Thoracic aorta (tissue), 2 donors: Measurements from ENCODE around the gene EPHB6. TPM values are rescaled to one million over a fixed set of nuclear protein-coding genes. Genes with fewer than 3 reads are reported as not detected.

Source experiments
- ATAC-seq: fragments of 150-250 bp; one replicate; pipeline ENCODE4 v1.8.0; 2017; ENCODE audit warnings: low read depth; ENCODE audit not compliant: insufficient number of reproducible peaks, low FRiP score
- DNase-seq: peaks from one replicate; pipeline ENCODE4 v3.0.0-alpha.2; 2020; ENCODE audit warnings: low spot score
- H3K27ac ChIP-seq, 2 donors: fragments of 200-600 bp; sonication (generic); 1 replicate in 1 of 2; 2 replicates in 1 of 2; pipeline ENCODE4 v1.5.1; 2016; ENCODE audit warnings: mild to moderate bottlenecking in 2 of 2, moderate library complexity in 2 of 2
- H3K27me3 ChIP-seq: fragments of 200-600 bp; sonication (generic); replicated peaks from 2 replicates; pipeline ENCODE4 v1.6.0; 2016; ENCODE audit warnings: mild to moderate bottlenecking; ENCODE audit not compliant: insufficient read depth
- H3K36me3 ChIP-seq: fragments of 200-600 bp; sonication (generic); one replicate; pipeline ENCODE4 v1.5.1; 2016
- H3K4me1 ChIP-seq, 2 donors: fragments of 200-600 bp; sonication (generic); 1 replicate in 1 of 2; 2 replicates in 1 of 2; pipeline versions ENCODE4 v1.5.1 to v1.6.0; 2016; ENCODE audit warnings: low read depth in 2 of 2, mild to moderate bottlenecking in 1 of 2; ENCODE audit not compliant: control insufficient read depth in 1 of 2
- H3K4me3 ChIP-seq: fragments of 200-600 bp; sonication (generic); 2 replicates; pipeline ENCODE4 v1.5.1; 2016; ENCODE audit warnings: mild to moderate bottlenecking
- H3K9me3 ChIP-seq: fragments of 200-600 bp; sonication (generic); 2 replicates; pipeline ENCODE4 v1.5.1; 2016
- CTCF ChIP-seq: fragments of 200-600 bp; sonication (generic); IDR thresholded peaks from one replicate; pipeline ENCODE4 v1.5.1; 2019; ENCODE audit warnings: antibody characterized with exemption
- total RNA-seq, 2 donors: library from RNA; depleted of rRNA; stranded (reverse); fragments of >200 nt; gene quantifications; one replicate each; pipeline versions ENCODE4 v1.1.0 to v1.2.3, GENCODE V29; 2016

EPHB6 gene
- total RNA-seq, 2 donors from 2014 or later: 25.3 to 30.5 TPM

- ATAC-seq: no peak
- TF ChIP-seq CTCF: no peak
- Histone ChIP-seq H3K4me3 (no peak within 1 kb of the TSS), H3K27me3 (no peaks in the 10 kb centered on the region), H3K27ac (no peak within 1 kb of the TSS), H3K4me1 (peaks cover 0 to 5% of the 10 kb centered on the region in 2 donors), H3K36me3 (no peaks in the 10 kb centered on the region), H3K9me3 (no peaks in the 10 kb centered on the region)
- DNase-seq: no peak
These were observed 30.7 kb downstream of the EPHB6 start, which contains the start of gene TRPV6 for GRCh38 chr7:142885311-142886230. Gene TRPV6, minus strand, starts transcription at chr7:142885745.

GRCh38 chr7:142886866-142887265 lies 32.0 kb downstream of the EPHB6 start:
- Histone ChIP-seq H3K9me3 (no peaks in the 10 kb centered on the region), H3K27ac (no peak overlapping the region), H3K27me3 (no peaks in the 10 kb centered on the region), H3K36me3 (no peaks in the 10 kb centered on the region), H3K4me1 (peaks cover 0 to 5% of the 10 kb centered on the region in 2 donors), H3K4me3 (no peak overlapping the region)
- DNase-seq (no peak), ATAC-seq (no peak)
- no peak for TF ChIP-seq CTCF

- Histone ChIP-seq H3K27ac (no peak overlapping the region), H3K9me3 (no peaks in the 10 kb centered on the region), H3K4me1 (peaks cover 0 to 5% of the 10 kb centered on the region in 2 donors), H3K4me3 (no peak overlapping the region), H3K27me3 (no peaks in the 10 kb centered on the region), H3K36me3 (no peaks in the 10 kb centered on the region)
- no peak for TF ChIP-seq CTCF
- ATAC-seq (no peak), DNase-seq (no peak)
These were observed 32.6 kb downstream of the EPHB6 start for GRCh38 chr7:142887282-142888015.

GRCh38 chr7:142889816-142890215 lies 34.9 kb downstream of the EPHB6 start:
- Histone ChIP-seq H3K27me3 (no peaks in the 10 kb centered on the region), H3K27ac (no peak overlapping the region), H3K4me1 (peaks cover 0 to 5% of the 10 kb centered on the region in 2 donors), H3K36me3 (no peaks in the 10 kb centered on the region), H3K4me3 (no peak overlapping the region), H3K9me3 (no peaks in the 10 kb centered on the region)
- DNase-seq (no peak), ATAC-seq (no peak)
- TF ChIP-seq CTCF: no peak

- ATAC-seq (no peak), DNase-seq (no peak)
- Histone ChIP-seq H3K27ac (no peak overlapping the region), H3K36me3 (no peaks in the 10 kb centered on the region), H3K4me1 (peaks cover 0 to under 1% of the 10 kb centered on the region in 2 donors), H3K4me3 (no peak overlapping the region), H3K27me3 (no peaks in the 10 kb centered on the region), H3K9me3 (no peaks in the 10 kb centered on the region)
- TF ChIP-seq CTCF: no peak
These were observed 36.1 kb downstream of the EPHB6 start for GRCh38 chr7:142890874-142891485.
